ENCODE results near the gene BID.

Gene BID

DNA sequence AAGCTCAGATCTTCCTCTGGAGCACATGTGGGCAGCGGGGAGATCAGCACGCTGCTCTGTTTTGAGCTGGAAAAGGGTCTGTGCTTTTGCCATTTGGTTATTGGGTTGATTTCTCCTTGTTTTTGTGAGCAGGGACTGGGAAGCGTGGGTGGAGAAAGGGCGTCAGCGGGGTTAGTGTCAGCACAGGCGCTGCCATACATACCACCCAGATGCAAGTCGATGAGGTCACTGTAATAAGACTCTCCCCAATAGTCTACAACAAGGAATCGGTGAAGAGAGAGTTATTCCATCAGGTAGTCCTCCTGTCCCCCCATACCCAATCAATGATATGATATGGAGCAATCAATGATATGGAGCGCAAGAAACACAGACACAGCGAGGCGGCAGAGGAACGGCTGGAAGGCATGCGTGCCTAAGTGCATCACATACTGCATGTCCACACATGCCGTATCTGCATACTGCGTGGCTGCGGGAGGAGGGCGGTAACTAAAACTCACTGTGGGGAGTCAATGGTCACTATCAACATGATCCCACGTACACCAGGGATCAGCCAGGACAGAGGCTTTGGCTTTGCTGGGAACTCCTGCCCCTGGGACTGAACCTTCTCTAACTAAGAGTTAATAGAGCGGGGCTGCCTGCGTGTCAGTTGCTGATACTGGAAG lies 29.5 kb upstream of the BID start:
- no peak for DNase-seq (ENCODE audit: low read depth)

- no peak for DNase-seq (ENCODE audit: low read depth)
Measured at GRCh38 chr22:17802822-17803221, 28.6 kb upstream of the BID start.

- no peak for DNase-seq (ENCODE audit: low read depth)
Measured at GRCh38 chr22:17802411-17802810, 28.1 kb upstream of the BID start.

DNA sequence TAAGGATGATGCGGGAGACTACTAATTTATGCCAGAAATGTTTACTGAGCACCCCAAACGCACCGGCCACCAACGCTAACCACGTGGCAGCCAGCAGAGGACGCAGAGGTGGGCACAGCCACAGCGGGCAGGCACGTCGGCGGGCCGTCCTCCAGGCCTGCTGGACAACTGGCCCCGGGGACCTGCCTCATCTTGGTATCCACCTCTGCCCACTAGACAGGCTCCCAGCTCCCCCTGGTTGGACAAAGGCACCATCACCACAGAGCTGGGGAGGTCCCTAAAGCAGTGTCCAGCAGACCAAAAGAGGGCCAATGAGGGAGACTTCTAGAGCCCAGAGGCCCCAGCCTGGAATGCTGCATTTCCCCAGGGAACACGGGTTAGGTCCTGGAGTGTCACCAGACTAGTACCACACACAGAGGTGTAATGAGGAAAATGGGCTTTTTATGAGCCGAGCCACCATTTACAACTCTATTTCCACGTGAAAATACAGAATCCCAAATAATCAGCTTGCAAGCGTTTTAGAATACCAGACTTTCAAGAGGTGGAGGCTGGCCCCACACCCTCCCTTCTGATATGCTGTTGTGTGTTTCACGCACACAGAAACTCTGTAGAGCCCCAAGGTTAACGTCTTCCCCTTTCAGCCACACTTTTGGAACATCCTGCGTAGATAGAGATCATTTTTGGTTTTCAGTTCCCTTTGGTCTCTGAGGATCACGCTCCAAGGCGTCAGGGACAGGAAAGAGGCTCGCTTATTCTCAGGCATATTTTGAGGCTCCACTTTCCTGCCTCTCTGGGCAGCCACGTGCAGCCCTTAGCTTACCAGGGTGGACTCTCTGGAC lies 23.7 kb upstream of the BID start:
- no peak for DNase-seq (ENCODE audit: low read depth)

- no peak for DNase-seq (ENCODE audit: low read depth)
Measured at GRCh38 chr22:17796695-17797094, 22.4 kb upstream of the BID start.

- DNase-seq (ENCODE audit: low read depth): no peak
Measured at GRCh38 chr22:17795661-17796548, 21.6 kb upstream of the BID start.

DNA sequence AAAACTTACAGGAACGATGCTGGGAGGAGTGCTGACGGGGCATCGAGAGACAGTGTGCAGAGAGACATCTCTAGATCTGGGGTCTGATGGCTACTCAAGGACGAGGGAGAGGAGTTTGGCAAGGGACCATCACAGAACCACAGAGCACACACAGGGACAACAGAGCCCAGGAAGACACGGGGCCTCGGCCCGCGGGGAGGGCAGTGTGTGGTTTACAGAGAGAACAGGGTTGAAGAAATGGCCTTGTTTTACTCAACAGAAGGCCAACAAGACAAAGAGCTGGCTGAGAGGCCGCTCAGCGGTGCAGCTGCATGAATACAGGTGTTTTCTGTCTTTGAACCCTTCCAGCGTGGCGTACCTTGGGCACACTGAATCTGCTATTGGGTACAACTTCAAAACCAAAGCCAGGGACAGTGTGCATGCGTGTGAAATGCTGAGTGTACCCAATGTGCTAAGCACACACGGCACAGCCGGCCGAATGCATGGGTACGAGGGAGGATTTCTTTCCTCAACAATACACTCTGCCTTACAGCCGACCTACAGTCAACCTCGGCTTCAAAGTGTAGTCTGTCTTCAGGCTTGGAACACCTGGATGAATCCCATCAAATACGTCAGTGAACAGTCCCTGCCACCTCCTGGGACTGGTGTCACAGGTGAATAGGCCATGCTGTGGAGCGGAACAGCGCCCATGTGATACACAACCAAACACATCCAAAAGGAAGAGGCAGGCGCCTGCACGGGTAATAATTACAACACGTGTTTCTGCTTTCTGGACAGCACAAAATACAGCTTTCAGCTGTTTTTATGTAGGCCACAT lies 20.7 kb upstream of the BID start:
- no peak for DNase-seq (ENCODE audit: low read depth)

- DNase-seq (ENCODE audit: low read depth): no peak
Measured at GRCh38 chr22:17792854-17793434, 18.7 kb upstream of the BID start.

GRCh38 chr22:17792299-17792698 lies 18.0 kb upstream of the BID start:
- DNase-seq (ENCODE audit: low read depth): no peak

GRCh38 chr22:17791196-17791595 lies 16.9 kb upstream of the BID start:
- no peak for DNase-seq (ENCODE audit: low read depth)

- no peak for DNase-seq (ENCODE audit: low read depth)
Measured at GRCh38 chr22:17789379-17790200, 15.3 kb upstream of the BID start.

DNA sequence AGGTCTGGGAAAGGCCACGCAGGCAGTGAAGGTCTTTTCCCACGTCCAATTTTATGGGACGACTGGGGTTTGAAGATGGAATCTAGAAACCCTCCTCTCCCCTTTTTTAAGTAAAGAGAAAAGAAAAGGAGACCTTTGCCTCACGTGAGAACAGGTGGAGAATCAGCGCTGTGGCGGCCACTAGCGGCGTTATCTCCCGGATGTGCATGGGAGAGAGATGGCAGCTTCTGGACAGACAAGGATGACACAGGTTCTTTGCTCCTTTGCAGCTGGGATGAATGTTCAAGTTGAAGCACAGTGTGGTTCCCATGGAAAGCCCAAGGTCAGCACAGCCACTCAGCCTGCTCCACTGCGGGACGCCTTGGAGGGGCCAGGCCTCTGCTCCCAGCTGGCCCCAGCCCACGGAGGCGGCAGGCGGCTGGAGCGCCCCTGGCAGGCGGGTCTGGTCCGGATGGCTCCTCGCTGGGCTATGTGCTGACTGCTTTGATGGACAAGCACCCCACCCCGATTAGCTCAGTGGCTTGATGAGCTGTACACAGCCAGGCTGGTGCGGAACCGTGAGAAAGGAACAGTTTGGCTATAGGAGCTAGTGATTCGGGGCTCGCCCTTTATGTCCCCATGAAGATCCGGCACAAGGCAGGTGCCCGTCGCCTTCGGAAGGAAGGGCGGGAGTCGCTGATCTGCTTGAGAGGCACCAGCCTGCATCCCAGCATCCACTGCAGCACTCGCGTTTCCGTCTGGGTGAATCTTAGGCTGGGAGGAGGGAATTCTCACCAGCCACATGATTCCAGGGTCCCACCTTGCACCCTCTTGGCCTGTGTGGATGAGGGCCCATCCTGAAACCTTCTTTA lies 14.5 kb upstream of the BID start:
- no peak for DNase-seq (ENCODE audit: low read depth)

DNA sequence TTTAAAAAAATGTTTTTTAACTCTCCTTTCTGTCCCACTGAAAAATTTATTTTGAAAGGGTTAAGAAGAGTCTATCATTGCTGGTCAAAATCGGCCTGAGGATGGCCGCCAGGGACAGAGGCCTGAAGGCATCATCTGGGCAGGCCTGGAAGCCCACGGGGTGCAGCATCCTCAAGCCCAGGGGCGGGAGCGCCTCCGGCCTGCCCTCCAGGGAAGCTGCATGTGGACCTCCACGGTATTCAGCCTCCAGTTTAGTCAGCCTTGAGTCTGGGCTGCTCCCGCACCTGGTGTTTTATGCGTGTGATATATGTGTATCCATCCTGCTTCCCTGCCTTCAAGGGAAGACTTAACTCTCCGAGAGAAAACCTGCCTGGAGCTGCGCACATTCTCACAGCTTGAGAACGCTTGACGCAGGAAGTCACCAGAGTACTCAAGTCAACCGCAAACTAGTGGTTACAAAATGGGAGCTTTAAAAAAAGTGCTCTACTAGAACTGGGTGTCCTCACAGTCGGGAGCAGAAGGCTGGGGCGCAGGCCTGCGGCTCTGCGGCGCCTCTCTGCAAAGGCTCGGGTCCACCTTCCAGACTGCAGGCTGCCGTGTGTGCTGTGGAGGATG lies 13.6 kb upstream of the BID start:
- no peak for DNase-seq (ENCODE audit: low read depth)

- no peak for DNase-seq (ENCODE audit: low read depth)
Measured at GRCh38 chr22:17787241-17787640, 13.0 kb upstream of the BID start.

GRCh38 chr22:17786435-17787161 lies 12.3 kb upstream of the BID start:
- no peak for DNase-seq (ENCODE audit: low read depth)

DNA sequence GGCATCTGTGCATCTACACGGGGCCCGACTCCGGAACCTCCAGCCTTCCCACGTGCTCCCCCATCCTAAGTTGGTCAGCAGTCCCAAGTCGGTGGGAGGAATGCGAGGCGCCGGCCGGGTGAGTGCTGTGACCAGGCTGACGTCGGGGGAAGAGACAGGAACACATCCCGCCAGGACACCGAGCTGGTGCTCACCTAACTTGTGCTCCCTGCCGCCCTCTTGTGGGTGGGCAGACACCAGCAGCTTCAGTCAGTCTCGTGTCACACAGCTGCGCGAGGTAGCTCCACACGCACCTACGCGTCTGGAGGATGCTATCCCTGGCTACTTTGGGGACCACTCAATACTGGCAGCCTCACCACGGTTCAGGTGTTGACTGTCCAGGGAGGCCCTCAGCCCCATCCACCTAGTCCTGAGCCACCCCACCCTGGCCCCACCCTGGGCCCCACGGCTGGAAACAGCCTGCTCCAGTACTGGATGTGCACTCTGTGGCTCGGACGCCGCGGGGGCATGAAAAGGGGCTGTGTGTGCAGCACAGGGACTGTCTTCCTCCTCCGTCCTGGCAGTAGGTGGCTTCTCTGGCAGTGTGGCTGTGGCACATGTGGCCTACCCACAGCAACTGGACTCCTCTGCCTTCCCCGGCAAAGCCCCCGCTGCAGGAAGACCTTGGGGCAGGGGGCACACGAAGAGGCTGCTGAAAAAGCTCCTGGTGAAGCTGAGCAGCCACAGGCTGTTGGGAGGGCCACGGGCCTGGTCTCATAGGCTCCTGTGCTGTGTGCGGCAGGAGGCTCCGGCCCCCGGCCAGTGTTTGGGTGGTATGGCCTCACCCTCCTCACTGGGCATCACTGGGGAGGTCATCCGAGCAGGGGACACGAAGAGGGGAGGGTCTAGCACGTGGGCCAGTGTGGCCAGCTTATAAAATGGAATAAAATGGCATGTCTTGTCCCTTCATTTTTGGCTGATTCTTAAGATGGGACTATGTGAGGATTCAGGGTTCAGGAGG lies 11.2 kb upstream of the BID start:
- DNase-seq (ENCODE audit: low read depth): peak; percentile 59

- DNase-seq (ENCODE audit: low read depth): no peak
Measured at GRCh38 chr22:17784776-17785175, 10.5 kb upstream of the BID start.
